K562 (cell line): ENCODE measurements around the gene RBM20.
"Not testable (repeated sequence)": the region's sequence is repeated elsewhere in the genome, so short reads cannot be mapped to it uniquely, and the experiment has no call there.

ENCODE experiments used
- CTCF ChIP-seq, 3 experiments: IDR thresholded peaks in 2 of 3; conservative IDR thresholded peaks in 1 of 3; 2 replicates each; pipeline ENCODE4 v1.5.1; 2011 to 2012; ENCODE audit warnings: low read length in 3 of 3, mild to moderate bottlenecking in 3 of 3, control low read depth in 2 of 3, improper control_type of control experiment in 1 of 3, inconsistent platforms in 1 of 3, low read depth in 1 of 3, mixed read lengths in 1 of 3, moderate library complexity in 1 of 3; ENCODE audit not compliant: insufficient read depth in 2 of 3
- JUND ChIP-seq, 2 experiments: IDR thresholded peaks; 2 replicates in 1 of 2; 3 replicates in 1 of 2; pipeline ENCODE4 v1.6.1; 2011; ENCODE audit warnings: borderline replicate concordance in 2 of 2, low read depth in 2 of 2, low read length in 2 of 2, improper control_type of control experiment in 1 of 2, missing biosample characterization in 1 of 2, missing genetic modification characterization in 1 of 2, missing genetic modification reagents in 1 of 2
- POLR2AphosphoS5 ChIP-seq: IDR thresholded peaks from 2 replicates; pipeline ENCODE4 v1.6.1; 2011; ENCODE audit warnings: mild to moderate bottlenecking, low read depth, low read length, moderate library complexity; ENCODE audit not compliant: control insufficient read depth, insufficient read depth
- RAD51 ChIP-seq: fragments of 450-650 bp; IDR thresholded peaks from 2 replicates; pipeline ENCODE4 v1.7.1; 2016; ENCODE audit warnings: low read depth, mild to moderate bottlenecking, borderline replicate concordance
- STAT5A ChIP-seq: IDR thresholded peaks from 2 replicates; pipeline ENCODE4 v1.6.1; 2012; ENCODE audit warnings: low read length, inconsistent platforms, borderline replicate concordance
- ZNF197 ChIP-seq: fragments of 200-800 bp; sonication (Bioruptor generic); IDR thresholded peaks from 2 replicates; pipeline ENCODE4 v1.6.1; 2016; ENCODE audit warnings: low read depth, missing genetic modification characterization, missing compliant biosample characterization
- ZNF780A ChIP-seq: fragments of 250-450 bp; sonication (Bioruptor Pico); IDR thresholded peaks from 2 replicates; pipeline ENCODE4 v1.5.0; 2021; ENCODE audit warnings: mild to moderate bottlenecking

GRCh38 chr10:110610781-110611180, 33.4 kb upstream of the RBM20 start:
- not testable (repeated sequence) for TF ChIP-seq ZNF197 (CRISPR knock-in tag); ZNF780A; JUND (IDR thresholded peaks at IDR 0.05; ENCODE audit: borderline replicate concordance, low read depth, low read length); JUND (tag; IDR thresholded peaks at IDR 0.05; ENCODE audit: borderline replicate concordance, low read depth, low read length); STAT5A; CTCF (IDR thresholded peaks at IDR 0.05 in 2 of 3, conservative IDR thresholded peaks at IDR 0.05 in 1 of 3; ENCODE audit: insufficient read depth in 2 of 3, low read depth in 1 of 3, low read length in 3 of 3); RAD51; POLR2AphosphoS5
